Right lobe of liver (tissue), 4 donors: ENCODE data around the gene SUCNR1.

Experiments
- POLR2A ChIP-seq: fragments of 450-650 bp; IDR thresholded peaks from one replicate; pipeline ENCODE4 v1.6.1; 2017; ENCODE audit warnings: antibody characterized with exemption, mild to moderate bottlenecking
- TF ChIP-seq, protein P1 (sequence below), 4 donors: fragments of 200-600 bp in 3 of 4; fragments of 450-650 bp in 1 of 4; IDR thresholded peaks; one replicate each; pipeline versions ENCODE4 v1.5.1 to v1.8.0; 2016 to 2022; ENCODE audit warnings: antibody characterized with exemption in 4 of 4, mild to moderate bottlenecking in 2 of 4
- donor health status: DM: no; HTN: no; CAD: no.
- donor health status: DM: no; HTN: no; CAD: no.
- donor health status: DM: no; HTN: yes; CAD: no.

GRCh38 chr3:151900884-151901643 is 27.6 kb downstream of the SUCNR1 start:
- TF ChIP-seq, protein P1, sequence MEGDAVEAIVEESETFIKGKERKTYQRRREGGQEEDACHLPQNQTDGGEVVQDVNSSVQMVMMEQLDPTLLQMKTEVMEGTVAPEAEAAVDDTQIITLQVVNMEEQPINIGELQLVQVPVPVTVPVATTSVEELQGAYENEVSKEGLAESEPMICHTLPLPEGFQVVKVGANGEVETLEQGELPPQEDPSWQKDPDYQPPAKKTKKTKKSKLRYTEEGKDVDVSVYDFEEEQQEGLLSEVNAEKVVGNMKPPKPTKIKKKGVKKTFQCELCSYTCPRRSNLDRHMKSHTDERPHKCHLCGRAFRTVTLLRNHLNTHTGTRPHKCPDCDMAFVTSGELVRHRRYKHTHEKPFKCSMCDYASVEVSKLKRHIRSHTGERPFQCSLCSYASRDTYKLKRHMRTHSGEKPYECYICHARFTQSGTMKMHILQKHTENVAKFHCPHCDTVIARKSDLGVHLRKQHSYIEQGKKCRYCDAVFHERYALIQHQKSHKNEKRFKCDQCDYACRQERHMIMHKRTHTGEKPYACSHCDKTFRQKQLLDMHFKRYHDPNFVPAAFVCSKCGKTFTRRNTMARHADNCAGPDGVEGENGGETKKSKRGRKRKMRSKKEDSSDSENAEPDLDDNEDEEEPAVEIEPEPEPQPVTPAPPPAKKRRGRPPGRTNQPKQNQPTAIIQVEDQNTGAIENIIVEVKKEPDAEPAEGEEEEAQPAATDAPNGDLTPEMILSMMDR (IDR thresholded peaks at IDR 0.05) = no peak
- TF ChIP-seq POLR2A = no peak
